ENCODE results near the gene BCKDK.

- TF ChIP-seq CTCF (optimal IDR thresholded peaks at IDR 0.05 in 1 of 3, IDR thresholded peaks at IDR 0.05 in 1 of 3, conservative IDR thresholded peaks at IDR 0.05 in 1 of 3; ENCODE audit: extremely low read depth in 1 of 3, insufficient read depth in 2 of 3, low read length in 3 of 3) (no peak), EZH2 (IDR thresholded peaks at IDR 0.05; ENCODE audit: low read length) (no peak)
Observed at GRCh38 chr16:31064882-31065461, 43.2 kb upstream of the BCKDK start.
